Gastroesophageal sphincter (tissue), 4 donors: Measurements from ENCODE around the gene RAB28. TPM values are rescaled to one million over a fixed set of nuclear protein-coding genes. Genes with fewer than 3 reads are reported as not detected.
"Not testable (repeated sequence)": the region's sequence is repeated elsewhere in the genome, so short reads cannot be mapped to it uniquely, and the experiment has no call there.

Experiments
- ATAC-seq: fragments of 150-250 bp; one replicate; pipeline ENCODE4 v1.9.1; 2016; ENCODE audit warnings: mild to moderate bottlenecking, moderate library complexity
- H3K27ac ChIP-seq, 4 donors: fragments of 200-600 bp; sonication (generic) in 3 of 4; 1 replicate in 3 of 4; 2 replicates in 1 of 4; pipeline ENCODE4 v1.5.1; 2016 to 2019
- H3K27me3 ChIP-seq: fragments of 200-600 bp; sonication (generic); one replicate; pipeline ENCODE4 v1.5.1; 2019
- H3K36me3 ChIP-seq, 2 donors: fragments of 200-600 bp; sonication (generic); one replicate each; pipeline ENCODE4 v1.5.1; 2019; ENCODE audit warnings: control low read depth in 1 of 2
- H3K4me1 ChIP-seq, 3 donors: fragments of 200-600 bp; sonication (generic); 1 replicate in 2 of 3; 2 replicates in 1 of 3; pipeline ENCODE4 v1.5.1; 2016 to 2019; ENCODE audit warnings: control low read depth in 2 of 3
- H3K4me3 ChIP-seq, 2 donors: fragments of 200-600 bp; sonication (generic); one replicate each; pipeline ENCODE4 v1.5.1; 2019; ENCODE audit warnings: mild to moderate bottlenecking in 1 of 2, moderate library complexity in 1 of 2
- H3K9me3 ChIP-seq, 3 donors: fragments of 200-600 bp; sonication (generic); one replicate each; pipeline ENCODE4 v1.5.1; 2017 to 2019; ENCODE audit warnings: control low read depth in 2 of 3
- CTCF ChIP-seq, 4 experiments: fragments of 200-600 bp in 2 of 4; fragments of 450-650 bp in 2 of 4; sonication (generic) in 1 of 4; IDR thresholded peaks; one replicate each; pipeline ENCODE4 v1.5.1; 2017 to 2019; ENCODE audit warnings: antibody characterized with exemption in 4 of 4, mild to moderate bottlenecking in 2 of 4, moderate library complexity in 2 of 4
- EP300 ChIP-seq: sonication (generic); formaldehyde crosslinking; IDR thresholded peaks from one replicate; pipeline ENCODE4 v1.6.1; 2017; ENCODE audit warnings: antibody characterized with exemption, mild to moderate bottlenecking
- POLR2A ChIP-seq, 2 donors: fragments of 450-650 bp; IDR thresholded peaks; one replicate each; pipeline ENCODE4 v1.6.1; 2017; ENCODE audit warnings: antibody characterized with exemption in 2 of 2, mild to moderate bottlenecking in 2 of 2, moderate library complexity in 1 of 2
- POLR2AphosphoS5 ChIP-seq: sonication (generic); formaldehyde crosslinking; IDR thresholded peaks from one replicate; pipeline ENCODE4 v1.6.1; 2017; ENCODE audit warnings: antibody characterized with exemption
- WGBS, 2 donors: methylation state at CpG; one replicate each; pipeline ENCODE4 v1.1.5; 2018; ENCODE audit warnings: low coverage in 1 of 2; 5-methylcytosine and 5-hydroxymethylcytosine counted together
- total RNA-seq, 4 donors: library from RNA; depleted of rRNA; stranded (reverse); fragments of >200 nt; gene quantifications; one replicate each; pipeline ENCODE4 v1.1.0, GENCODE V29; 2016

RAB28 gene
- total RNA-seq, 4 donors from 2014 or later = 14.8 to 25.7 (median 18.3) TPM

DNA sequence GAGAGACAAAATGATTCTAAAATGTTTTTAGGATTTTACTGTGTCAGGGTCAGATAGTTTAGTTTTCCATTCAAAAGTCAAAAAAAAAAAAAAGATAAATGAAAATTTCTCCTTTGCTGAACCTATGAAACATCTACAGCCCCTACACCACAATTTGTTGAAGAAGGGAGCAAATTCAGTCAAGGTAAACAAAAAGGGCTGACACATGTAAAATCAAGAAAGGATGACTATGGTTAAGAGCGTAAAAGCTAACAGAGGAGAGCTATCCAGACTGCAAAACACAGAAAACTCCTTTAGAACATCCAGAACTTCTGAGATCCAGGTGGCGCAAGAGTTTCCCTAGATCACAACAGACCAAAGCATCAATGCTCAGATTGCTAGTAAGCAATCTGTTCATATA is 72.2 kb downstream of the RAB28 start:
- 42 to 50% methylated on average over 2 of the region's 2 CpGs for WGBS, 2 donors
- Histone ChIP-seq H3K4me3 (no peak overlapping the region), H3K9me3 (no peaks in the 10 kb centered on the region), H3K36me3 (peaks cover 0 to under 1% of the 10 kb centered on the region in 2 donors), H3K27ac (no peak overlapping the region), H3K27me3 (no peaks in the 10 kb centered on the region), H3K4me1 (peaks cover 4 to 17% (median 5%) of the 10 kb centered on the region in 3 donors)
- TF ChIP-seq CTCF (IDR thresholded peaks at IDR 0.05) = no peak
- ATAC-seq = no peak

- no peaks in the 10 kb centered on the region for H3K36me3 ChIP-seq
- no peak overlapping the region for H3K27ac ChIP-seq
- ATAC-seq = no peak
- no peaks in the 10 kb centered on the region for H3K9me3 ChIP-seq
- peaks cover 4 to 16% (median 5%) of the 10 kb centered on the region in 3 donors for H3K4me1 ChIP-seq
- no peak overlapping the region for H3K4me3 ChIP-seq
- WGBS, 2 donors = 89 to 90% methylated on average over 2 of the region's 2 CpGs
- TF ChIP-seq POLR2AphosphoS5 (no peak), POLR2A (IDR thresholded peaks at IDR 0.05) (no peak), CTCF (IDR thresholded peaks at IDR 0.05) (no peak), EP300 (no peak)
- no peaks in the 10 kb centered on the region for H3K27me3 ChIP-seq
These were observed 74.8 kb downstream of the RAB28 start for GRCh38 chr4:13409324-13409723.

DNA sequence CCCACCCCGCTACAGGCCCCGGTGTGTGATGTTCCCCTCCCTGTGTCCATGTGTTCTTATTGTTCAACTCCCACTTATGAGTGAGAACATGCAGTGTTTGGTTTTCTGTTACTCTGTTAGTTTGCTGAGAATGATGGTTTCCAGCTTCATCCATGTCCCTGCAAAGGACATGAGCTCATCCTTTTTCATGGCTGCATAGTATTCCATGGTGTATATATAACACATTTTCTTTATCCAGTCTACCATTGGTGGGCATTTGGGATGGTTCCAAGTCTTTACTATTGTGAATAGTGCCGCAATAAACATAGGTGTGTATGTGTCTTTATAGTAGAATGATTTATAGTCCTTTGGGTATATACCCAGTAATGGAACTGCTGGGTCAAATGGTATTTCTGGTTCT is 78.0 kb downstream of the RAB28 start:
- H3K4me1 ChIP-seq, H3K36me3 ChIP-seq, H3K27me3 ChIP-seq, H3K27ac ChIP-seq, ATAC-seq, H3K4me3 ChIP-seq, H3K9me3 ChIP-seq: not testable (repeated sequence)
- WGBS, 2 donors = 94% methylated on average over 2 of the region's 3 CpGs

DNA sequence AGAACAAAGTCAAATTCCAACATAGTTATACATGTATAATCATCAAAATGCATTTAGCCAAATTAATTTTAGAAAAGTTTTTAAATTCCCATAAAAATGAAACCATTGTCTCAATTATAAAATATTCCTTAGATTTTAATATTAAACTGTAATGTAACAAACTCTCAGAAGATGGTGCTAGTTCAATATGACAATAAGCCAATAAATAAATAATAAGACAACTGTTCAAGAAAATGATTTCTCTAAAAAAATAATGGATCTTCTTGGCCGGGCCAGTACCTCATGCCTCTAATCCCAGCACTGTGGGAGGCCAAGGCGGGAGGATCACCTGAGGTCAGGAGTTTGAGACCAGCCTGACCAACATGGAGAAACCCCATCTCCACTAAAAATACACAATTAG is 80.3 kb downstream of the RAB28 start:
- H3K4me1 ChIP-seq = no peaks in the 10 kb centered on the region
- H3K36me3 ChIP-seq = no peaks in the 10 kb centered on the region
- H3K27ac ChIP-seq = no peak overlapping the region
- no peak for ATAC-seq
- no peaks in the 10 kb centered on the region for H3K9me3 ChIP-seq
- H3K27me3 ChIP-seq = no peaks in the 10 kb centered on the region
- H3K4me3 ChIP-seq = no peak overlapping the region
- 88% methylated on average over 2 of the region's 2 CpGs; no CpG with 5 or more reads in 1 of the 2 donors for WGBS, 2 donors
- TF ChIP-seq CTCF (IDR thresholded peaks at IDR 0.05) (no peak), POLR2AphosphoS5 (no peak), POLR2A (IDR thresholded peaks at IDR 0.05) (no peak), EP300 (no peak)

DNA sequence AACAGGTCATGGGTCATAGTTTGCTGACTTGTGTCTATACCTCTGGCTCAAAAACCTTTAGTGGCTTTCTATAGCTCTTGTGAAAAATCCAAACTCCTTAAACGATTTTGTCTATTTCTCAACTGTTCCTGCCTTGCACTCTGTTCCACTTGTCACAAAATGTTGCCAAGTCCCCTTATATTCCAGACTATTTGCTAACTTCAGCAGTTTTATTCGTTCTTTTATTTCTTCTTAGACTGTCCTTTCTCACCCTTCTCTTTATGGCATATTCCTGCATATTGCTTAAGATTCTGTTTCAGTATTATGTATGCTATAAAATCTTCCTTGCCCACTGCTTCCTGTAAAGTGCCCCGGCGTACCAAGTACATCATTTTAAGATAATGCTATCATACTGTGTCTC is 80.8 kb downstream of the RAB28 start:
- TF ChIP-seq EP300 = no peak
- TF ChIP-seq CTCF (IDR thresholded peaks at IDR 0.05) = no peak
- no peak for TF ChIP-seq POLR2A (IDR thresholded peaks at IDR 0.05)
- TF ChIP-seq POLR2AphosphoS5 = no peak
- ATAC-seq = no peak
- Histone ChIP-seq H3K27ac (no peak overlapping the region), H3K9me3 (no peaks in the 10 kb centered on the region), H3K27me3 (no peaks in the 10 kb centered on the region), H3K4me3 (no peak overlapping the region), H3K36me3 (no peaks in the 10 kb centered on the region), H3K4me1 (no peaks in the 10 kb centered on the region)
- WGBS, 2 donors = 75 to 83% methylated on average over 4 of the region's 4 CpGs

GRCh38 chr4:13399257-13399656 is 84.9 kb downstream of the RAB28 start:
- no peak overlapping the region for H3K27ac ChIP-seq
- no peak for TF ChIP-seq CTCF (IDR thresholded peaks at IDR 0.05)
- no peak for TF ChIP-seq POLR2AphosphoS5
- no peak for TF ChIP-seq POLR2A (IDR thresholded peaks at IDR 0.05)
- TF ChIP-seq EP300 = no peak
- H3K9me3 ChIP-seq = no peaks in the 10 kb centered on the region
- no peaks in the 10 kb centered on the region for H3K27me3 ChIP-seq
- no peaks in the 10 kb centered on the region for H3K36me3 ChIP-seq
- no peak for ATAC-seq
- no peak overlapping the region for H3K4me3 ChIP-seq
- H3K4me1 ChIP-seq = no peaks in the 10 kb centered on the region
